ENCODE measurements around the gene LGALSL.

DNA sequence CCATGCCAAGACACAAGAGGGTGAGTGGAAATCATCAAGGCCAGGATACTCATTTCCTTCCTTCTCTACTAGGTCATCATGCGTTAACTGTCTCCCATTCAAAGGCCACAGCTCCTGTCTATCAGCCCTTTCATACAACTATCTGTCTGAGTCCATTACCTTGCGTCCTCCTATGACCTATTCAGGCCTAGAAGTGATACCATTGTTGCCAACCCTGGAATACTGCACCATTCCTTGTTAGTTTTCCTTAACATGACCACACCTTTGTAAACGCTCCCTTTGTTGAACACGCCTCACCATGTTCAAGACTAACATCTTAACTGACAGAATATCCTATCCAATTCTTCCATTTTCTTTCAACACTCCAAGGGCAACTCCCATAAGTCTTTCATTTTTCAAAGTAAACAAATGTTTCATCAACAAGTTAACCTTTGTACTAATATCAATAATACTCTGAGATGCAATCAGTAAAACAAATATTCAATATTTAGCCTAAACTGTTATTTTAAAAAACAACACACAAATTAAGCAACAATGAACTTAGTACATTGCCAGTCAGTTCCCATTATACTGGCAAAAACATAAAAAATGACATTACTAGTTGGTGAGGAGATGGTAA, 19.8 kb upstream of the LGALSL start:
- TF ChIP-seq, protein P1, sequence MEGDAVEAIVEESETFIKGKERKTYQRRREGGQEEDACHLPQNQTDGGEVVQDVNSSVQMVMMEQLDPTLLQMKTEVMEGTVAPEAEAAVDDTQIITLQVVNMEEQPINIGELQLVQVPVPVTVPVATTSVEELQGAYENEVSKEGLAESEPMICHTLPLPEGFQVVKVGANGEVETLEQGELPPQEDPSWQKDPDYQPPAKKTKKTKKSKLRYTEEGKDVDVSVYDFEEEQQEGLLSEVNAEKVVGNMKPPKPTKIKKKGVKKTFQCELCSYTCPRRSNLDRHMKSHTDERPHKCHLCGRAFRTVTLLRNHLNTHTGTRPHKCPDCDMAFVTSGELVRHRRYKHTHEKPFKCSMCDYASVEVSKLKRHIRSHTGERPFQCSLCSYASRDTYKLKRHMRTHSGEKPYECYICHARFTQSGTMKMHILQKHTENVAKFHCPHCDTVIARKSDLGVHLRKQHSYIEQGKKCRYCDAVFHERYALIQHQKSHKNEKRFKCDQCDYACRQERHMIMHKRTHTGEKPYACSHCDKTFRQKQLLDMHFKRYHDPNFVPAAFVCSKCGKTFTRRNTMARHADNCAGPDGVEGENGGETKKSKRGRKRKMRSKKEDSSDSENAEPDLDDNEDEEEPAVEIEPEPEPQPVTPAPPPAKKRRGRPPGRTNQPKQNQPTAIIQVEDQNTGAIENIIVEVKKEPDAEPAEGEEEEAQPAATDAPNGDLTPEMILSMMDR (IDR thresholded peaks at IDR 0.05), result no peak
- TF ChIP-seq POLR2A (IDR thresholded peaks at IDR 0.05), result no peak
- no peak for TF ChIP-seq POLR2AphosphoS5 (IDR thresholded peaks at IDR 0.05)
